Ascending aorta (tissue), 2 donors: ENCODE data around the gene VEZF1. TPM values are rescaled to one million over a fixed set of nuclear protein-coding genes. Genes with fewer than 3 reads are reported as not detected.

Experiments
- DNase-seq, 2 donors: peaks; one replicate each; pipeline ENCODE4 v3.0.0-alpha.2; 2019; ENCODE audit warnings: low spot score in 2 of 2
- H3K27ac ChIP-seq, 2 donors: fragments of 200-600 bp; sonication (generic); one replicate each; pipeline ENCODE4 v1.5.1; 2016 to 2017; ENCODE audit warnings: mild to moderate bottlenecking in 1 of 2
- H3K27me3 ChIP-seq: fragments of 200-600 bp; sonication (generic); one replicate; pipeline ENCODE4 v1.5.1; 2017
- H3K36me3 ChIP-seq, 2 donors: fragments of 200-600 bp; sonication (generic); one replicate each; pipeline ENCODE4 v1.5.1; 2016
- H3K4me1 ChIP-seq, 2 donors: fragments of 200-600 bp; sonication (generic); one replicate each; pipeline ENCODE4 v1.5.1; 2016 to 2017; ENCODE audit warnings: mild to moderate bottlenecking in 1 of 2
- H3K4me3 ChIP-seq, 2 donors: fragments of 200-600 bp; sonication (generic); one replicate each; pipeline ENCODE4 v1.5.1; 2016 to 2017; ENCODE audit warnings: mild to moderate bottlenecking in 1 of 2
- H3K9me3 ChIP-seq, 2 donors: fragments of 200-600 bp; sonication (generic); one replicate each; pipeline ENCODE4 v1.5.1; 2016
- CTCF ChIP-seq, 3 experiments: fragments of 200-600 bp in 2 of 3; fragments of 450-650 bp in 1 of 3; sonication (generic) in 2 of 3; IDR thresholded peaks; one replicate each; pipeline ENCODE4 v1.5.1; 2016 to 2019; ENCODE audit warnings: antibody characterized with exemption in 3 of 3, mild to moderate bottlenecking in 1 of 3, moderate library complexity in 1 of 3
- intact Hi-C: fragments of 100-400 bp; cut with DNase I; formaldehyde crosslinking; loops from one replicate; pipeline ENCODE4 v1.15.1; 2023
- total RNA-seq: library from RNA; depleted of rRNA; stranded (reverse); fragments of >200 nt; gene quantifications from one replicate; pipeline ENCODE4 v1.1.0, GENCODE V29; 2016

Gene VEZF1
- total RNA-seq, 1 donor from 2014 or later, result 47.4 TPM

DNA sequence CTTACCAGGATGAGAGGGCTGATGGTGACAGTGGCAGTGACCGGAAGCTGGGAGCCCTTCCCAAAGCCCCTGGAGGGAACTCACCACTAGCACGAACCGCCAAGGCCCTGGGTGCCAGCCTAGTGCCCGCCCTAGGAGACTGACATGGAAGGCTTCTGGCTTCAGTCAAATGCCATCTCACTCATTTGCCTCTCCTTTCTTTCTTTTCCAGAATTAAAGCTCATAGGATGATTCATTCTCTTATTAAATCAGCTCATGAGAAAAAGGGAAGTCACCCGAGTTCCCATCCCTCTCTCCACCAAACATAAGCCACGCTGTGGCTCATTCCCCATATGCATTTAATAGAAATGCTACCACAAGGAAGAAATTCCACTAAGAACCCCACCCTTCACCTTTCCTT lies 44.9 kb downstream of the VEZF1 start:
- Histone ChIP-seq H3K27ac (peak overlapping the region in 1 of 2 donors; percentile 16), H3K27me3 (no peaks in the 10 kb centered on the region), H3K36me3 (no peaks in the 10 kb centered on the region), H3K4me3 (no peak overlapping the region), H3K4me1 (peaks cover 5 to 44% of the 10 kb centered on the region in 2 donors), H3K9me3 (no peaks in the 10 kb centered on the region)
- TF ChIP-seq CTCF (IDR thresholded peaks at IDR 0.05), result no peak
- intact Hi-C loops, result no loop called here
- no peak for DNase-seq

- H3K27me3 ChIP-seq, result no peaks in the 10 kb centered on the region
- no peak for TF ChIP-seq CTCF (IDR thresholded peaks at IDR 0.05)
- intact Hi-C loops, result no loop called here
- no peaks in the 10 kb centered on the region for H3K36me3 ChIP-seq
- no peaks in the 10 kb centered on the region for H3K9me3 ChIP-seq
- DNase-seq, result no peak
- peaks cover 0 to 34% of the 10 kb centered on the region in 2 donors for H3K4me1 ChIP-seq
- no peak overlapping the region for H3K27ac ChIP-seq
- H3K4me3 ChIP-seq, result no peak overlapping the region
Measured at GRCh38 chr17:57941384-57942370, 46.4 kb downstream of the VEZF1 start.

GRCh38 chr17:57940653-57941329 lies 47.3 kb downstream of the VEZF1 start:
- Histone ChIP-seq H3K27me3 (no peaks in the 10 kb centered on the region), H3K4me3 (no peak overlapping the region), H3K36me3 (no peaks in the 10 kb centered on the region), H3K27ac (peak overlapping the region in 1 of 2 donors; percentile 12), H3K4me1 (peaks cover 7 to 34% of the 10 kb centered on the region in 2 donors), H3K9me3 (no peaks in the 10 kb centered on the region)
- no peak for TF ChIP-seq CTCF (IDR thresholded peaks at IDR 0.05)
- intact Hi-C loops, result no loop called here
- no peak for DNase-seq

- no peak for DNase-seq
- intact Hi-C loops, result no loop called here
- peak overlapping the region in 1 of 2 donors; percentile 12 for H3K27ac ChIP-seq
- no peak for TF ChIP-seq CTCF (IDR thresholded peaks at IDR 0.05)
- H3K4me1 ChIP-seq, result peaks cover 11 to 40% of the 10 kb centered on the region in 2 donors
- H3K36me3 ChIP-seq, result no peaks in the 10 kb centered on the region
- no peaks in the 10 kb centered on the region for H3K9me3 ChIP-seq
- no peak overlapping the region for H3K4me3 ChIP-seq
- no peaks in the 10 kb centered on the region for H3K27me3 ChIP-seq
Measured at GRCh38 chr17:57940231-57940630, 47.8 kb downstream of the VEZF1 start.

DNA sequence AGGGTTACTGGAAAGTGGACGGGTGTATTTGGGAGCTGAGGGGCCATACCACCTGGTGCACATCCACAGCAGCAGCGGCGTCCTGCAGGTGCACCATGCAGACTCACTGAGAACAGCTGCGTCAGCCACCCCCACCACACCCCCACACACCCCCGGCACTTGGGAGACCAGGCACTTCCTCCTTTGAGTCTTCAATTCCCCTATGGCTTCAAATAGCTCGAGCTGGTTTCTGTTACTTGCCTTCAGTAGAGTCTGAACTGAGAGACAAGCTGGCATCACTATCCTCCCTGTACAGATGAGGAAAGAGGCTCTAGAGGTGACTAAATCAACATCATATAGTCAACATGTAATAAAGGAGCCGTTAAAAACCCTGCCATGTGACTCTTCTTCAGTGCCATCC lies 48.3 kb downstream of the VEZF1 start:
- intact Hi-C loops, result no loop called here
- H3K27ac ChIP-seq, result no peak overlapping the region

More for the DNA sequence above, 48.3 kb downstream of the VEZF1 start:
- H3K27me3 ChIP-seq, result no peaks in the 10 kb centered on the region
- H3K4me3 ChIP-seq, result no peak overlapping the region
- H3K36me3 ChIP-seq, result no peaks in the 10 kb centered on the region
- peaks cover 11 to 44% of the 10 kb centered on the region in 2 donors for H3K4me1 ChIP-seq
- TF ChIP-seq CTCF (IDR thresholded peaks at IDR 0.05), result no peak
- DNase-seq, result no peak
- no peaks in the 10 kb centered on the region for H3K9me3 ChIP-seq
